Ramos (cell line): Measurements from ENCODE around the gene BICC1.
"Not testable (repeated sequence)": the region's sequence is repeated elsewhere in the genome, so short reads cannot be mapped to it uniquely, and the experiment has no call there.

Experiments
- in situ Hi-C: fragments of 300-500 bp; cut with MboI; formaldehyde crosslinking; loops from one replicate; pipeline ENCODE4 v1.14.3; 2022; ENCODE audit warnings: low sequenced_read_pairs; ENCODE audit not compliant: unreplicated experiment

Gene BICC1

GRCh38 chr10:58588673-58589265 is 76.1 kb downstream of the BICC1 start:
- in situ Hi-C loops, result no loop called here

DNA sequence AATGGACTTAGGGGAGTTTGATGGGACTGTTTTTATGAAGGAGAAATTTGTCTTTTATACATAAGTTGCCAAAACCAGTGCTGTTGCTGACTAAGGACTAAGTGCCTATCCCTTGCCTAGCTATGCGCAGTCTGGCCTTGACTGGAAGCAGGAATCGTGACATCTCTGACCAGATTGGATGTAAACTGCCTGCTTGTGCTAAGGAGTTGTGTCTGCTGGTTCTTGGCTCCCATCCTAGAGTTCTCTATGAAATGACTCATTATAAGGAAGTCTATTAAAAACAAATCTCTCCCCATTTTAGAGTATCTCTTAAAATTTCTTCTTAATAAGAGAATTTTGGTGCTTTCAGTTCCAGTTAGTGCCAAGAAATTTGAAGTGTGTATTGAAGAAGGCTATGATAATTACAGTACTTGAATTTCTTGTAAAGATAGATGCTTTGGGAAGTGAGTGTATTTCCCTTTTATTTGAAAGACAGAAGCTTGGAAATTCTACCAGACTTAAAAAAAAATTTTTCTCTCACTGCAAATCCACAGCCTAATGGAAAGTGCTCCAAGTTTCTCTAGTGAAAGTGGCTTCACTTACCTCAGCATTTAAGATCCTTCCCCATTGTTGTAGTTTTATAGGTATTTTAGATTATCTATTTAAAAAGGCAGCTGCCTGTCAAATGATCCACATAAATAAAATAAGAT is 77.6 kb downstream of the BICC1 start:
- in situ Hi-C loops, result no loop called here

GRCh38 chr10:58590924-58591323 is 78.3 kb downstream of the BICC1 start:
- in situ Hi-C loops, result no loop called here

DNA sequence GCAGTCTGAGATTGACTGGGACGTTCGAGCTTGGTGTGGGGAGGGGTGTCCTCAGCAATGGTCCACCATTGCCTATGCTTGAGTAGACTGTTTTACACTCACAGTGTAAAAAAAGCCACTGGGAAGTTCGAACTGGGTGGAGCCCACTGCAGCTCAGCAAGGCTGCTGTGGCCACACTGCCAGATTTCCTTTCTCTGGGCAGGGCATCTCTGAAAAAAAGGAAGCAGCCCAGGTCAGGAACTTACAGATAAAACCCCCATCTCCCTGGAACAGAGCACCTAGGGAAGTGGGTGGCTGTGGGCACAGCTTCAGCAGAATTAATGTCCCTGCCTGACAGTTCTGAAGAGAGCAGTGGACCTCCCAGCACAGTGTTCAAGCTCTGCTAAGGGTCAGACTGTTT is 80.3 kb downstream of the BICC1 start:
- in situ Hi-C loops, result no loop called here

DNA sequence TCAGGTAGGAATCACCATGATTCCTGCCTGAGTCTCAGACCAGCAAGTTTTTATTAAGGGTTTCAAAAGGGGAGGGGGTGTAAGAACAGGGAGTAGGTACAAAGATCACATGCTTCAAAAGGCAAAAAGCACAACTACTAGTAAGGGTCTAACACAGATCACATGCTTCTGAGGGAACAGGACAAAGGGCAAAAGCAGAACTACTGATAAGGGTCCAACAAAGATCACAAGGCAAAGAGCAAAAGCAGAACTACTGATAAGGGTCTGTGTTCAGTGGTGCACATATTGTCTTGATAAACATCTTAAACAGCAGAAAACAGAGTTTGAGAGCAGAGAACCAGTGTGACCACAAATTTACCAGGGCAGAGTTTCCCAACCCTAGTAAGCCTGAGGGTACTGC is 84.5 kb downstream of the BICC1 start:
- in situ Hi-C loops, result not testable (repeated sequence)

DNA sequence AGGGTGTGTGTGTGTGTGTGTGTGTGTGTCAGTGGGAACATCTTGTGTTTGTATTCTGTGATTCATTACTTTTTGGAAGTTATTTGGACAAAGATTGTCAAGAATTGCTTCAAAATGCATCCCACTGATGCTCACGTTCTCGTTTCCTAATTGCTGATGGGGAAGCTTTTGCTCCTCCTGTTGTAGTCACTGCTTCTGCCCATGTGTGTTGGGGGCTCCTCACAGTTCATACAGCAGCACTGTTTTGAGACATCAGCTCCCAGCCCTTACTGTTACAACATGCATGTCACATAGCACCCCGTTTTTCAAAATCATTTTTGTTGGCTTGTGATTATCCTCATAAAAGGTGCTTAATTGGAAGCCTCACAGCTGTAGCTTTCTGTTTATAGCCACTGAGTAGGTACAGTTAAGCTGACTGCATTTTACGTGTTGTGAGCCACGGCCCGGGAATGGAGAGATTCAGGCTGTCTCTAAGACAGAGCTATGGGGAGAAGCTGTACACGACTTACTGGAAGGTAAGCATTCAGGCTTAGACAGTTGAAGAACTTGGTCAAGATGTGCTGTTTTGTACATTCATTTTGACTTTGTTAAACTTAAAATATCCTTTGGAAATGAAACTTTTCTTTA is 87.4 kb downstream of the BICC1 start:
- in situ Hi-C loops, result no loop called here

DNA sequence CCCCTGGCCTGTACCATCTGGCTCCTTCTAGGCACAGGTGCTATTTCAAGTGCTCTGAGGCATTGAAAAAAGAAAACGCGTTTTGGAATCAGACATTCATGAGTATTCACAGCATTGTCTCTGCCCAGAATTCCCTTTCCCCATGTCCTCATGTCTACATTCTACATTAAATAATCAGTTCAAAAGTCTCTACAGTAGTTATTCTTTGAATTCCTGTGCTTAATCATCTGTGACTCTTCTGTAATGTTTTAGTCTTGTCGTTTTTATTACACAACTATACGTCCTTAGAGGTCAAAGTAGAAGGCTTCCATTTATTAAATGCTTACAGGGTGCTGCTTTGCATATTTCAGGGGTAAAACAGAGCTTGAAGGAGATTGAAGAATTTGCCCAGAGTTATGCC is 95.7 kb downstream of the BICC1 start:
- in situ Hi-C loops, result no loop called here

GRCh38 chr10:58608826-58609531 is 96.3 kb downstream of the BICC1 start:
- in situ Hi-C loops, result no loop called here

- in situ Hi-C loops, result no loop called here
Measured at GRCh38 chr10:58609532-58610150, 97.0 kb downstream of the BICC1 start.

DNA sequence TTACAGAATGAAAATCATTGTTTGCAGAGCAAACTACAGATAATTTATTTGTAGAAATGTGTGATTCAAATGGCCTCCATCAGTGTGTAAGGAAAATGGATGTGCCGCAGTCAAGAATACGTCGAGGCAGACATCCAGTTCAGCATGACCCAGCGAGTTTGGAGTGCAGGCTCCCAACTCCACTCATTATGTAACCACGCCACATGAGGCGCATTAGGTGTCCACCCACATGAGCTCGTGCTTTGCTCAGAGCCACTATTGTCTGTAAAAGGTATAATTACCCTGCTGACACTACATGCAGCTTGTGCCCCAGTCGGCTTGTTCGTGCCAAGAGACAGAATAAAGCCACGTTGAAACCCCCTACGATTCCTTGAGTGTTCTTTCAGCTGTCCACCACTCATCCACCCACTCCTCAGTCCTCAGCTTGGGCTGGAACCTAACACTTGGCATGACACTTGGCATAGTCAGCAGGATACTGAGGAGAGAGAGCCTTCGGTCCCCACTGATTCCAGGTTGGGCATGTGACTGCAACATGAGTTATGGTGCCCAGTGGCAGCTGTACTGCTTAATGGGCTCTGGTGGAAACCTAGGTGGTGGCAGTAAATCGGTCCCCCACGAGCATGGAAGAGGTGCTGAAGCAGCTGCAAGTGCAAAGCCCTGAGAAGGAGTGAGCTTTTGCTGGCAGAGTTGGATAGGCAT is 102.7 kb downstream of the BICC1 start:
- in situ Hi-C loops, result no loop called here

GRCh38 chr10:58618158-58618676 is 105.5 kb downstream of the BICC1 start:
- in situ Hi-C loops, result no loop called here

DNA sequence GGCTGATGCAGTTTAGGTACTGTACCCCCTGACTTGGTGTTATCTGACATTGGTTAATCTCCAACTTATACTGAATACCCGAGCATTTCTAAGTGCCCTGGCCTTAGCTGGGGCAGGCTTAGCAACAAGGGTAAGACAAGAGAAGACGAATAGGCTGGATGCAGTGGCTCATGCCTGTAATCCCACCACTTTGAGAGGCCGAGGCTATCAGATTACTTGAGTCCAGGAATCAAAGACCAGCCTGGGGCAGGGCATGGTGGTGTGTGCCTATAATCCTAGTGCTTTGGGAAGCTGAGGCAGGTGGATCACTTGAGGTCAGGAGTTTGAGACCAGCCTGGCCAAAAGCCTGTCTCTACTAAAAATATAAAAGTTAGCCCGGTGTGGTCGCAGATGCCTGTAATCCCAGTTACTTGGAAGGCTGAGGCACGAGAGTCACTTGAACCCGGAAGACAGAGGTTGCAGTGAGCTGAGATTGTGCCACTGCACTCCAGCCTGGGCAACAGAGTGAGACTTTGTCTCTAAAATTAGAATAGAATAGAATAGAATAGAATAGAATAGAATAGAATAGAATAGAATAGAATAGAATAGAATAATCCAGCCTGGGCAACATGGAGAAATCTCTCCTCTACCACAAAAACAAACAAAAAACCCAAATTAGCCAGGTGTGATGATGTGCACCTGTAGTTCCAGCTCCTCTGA is 108.9 kb downstream of the BICC1 start:
- in situ Hi-C loops, result no loop called here

DNA sequence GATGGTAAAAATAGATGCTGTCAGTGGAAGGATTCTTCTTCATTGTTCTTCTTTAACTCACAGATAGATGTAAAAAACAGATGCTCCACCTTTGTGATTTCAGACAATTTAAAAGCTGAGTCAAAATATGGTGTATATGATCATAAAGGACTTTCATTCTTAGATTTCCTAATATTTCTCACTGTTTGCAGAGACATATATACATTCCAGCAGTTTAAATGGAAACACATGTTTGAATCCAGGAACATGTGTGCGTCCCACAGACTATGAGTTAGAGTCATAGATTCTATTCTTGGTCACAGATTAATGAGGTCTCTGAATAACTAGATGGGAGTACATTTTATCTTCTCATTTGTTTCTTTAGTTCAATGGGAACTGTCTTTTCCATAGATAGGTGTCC is 109.6 kb downstream of the BICC1 start:
- in situ Hi-C loops, result no loop called here

DNA sequence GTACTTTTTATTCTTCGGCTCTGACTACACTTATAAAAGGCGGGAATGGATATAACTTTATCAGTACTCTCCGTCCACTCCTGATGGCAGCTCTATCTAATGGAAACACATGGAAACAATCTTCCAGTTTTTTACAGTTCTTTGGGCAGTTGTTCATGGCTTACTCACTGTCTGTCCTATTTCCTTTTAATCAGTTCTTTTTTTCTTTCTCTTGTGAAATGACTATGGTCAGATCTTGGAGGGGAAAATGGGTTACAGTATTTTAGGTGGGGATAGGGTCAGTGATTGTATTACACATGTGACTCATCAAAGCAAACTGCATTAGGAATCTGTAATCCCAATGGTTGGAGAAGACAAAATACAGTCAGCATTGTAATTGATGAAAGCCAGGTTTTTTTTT is 112.4 kb downstream of the BICC1 start:
- in situ Hi-C loops, result no loop called here

DNA sequence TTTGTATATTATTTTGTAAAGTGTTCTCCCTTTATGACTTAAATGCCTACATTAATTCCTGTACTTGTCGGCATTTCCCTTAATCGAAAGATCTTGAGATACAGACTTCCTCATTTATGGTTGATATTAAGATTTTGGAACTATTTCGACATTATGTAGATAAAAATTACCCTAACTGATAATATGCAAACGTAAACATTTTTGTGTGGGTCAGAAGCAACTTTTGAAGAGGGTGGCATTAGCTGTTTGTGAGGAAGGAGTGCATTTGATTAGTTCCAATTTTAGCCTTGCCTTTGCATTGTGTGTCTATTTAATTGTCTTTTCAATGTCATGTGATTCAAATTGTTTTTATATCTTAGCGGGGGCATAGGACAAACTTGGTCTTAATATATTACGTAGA is 114.7 kb downstream of the BICC1 start:
- in situ Hi-C loops, result no loop called here

DNA sequence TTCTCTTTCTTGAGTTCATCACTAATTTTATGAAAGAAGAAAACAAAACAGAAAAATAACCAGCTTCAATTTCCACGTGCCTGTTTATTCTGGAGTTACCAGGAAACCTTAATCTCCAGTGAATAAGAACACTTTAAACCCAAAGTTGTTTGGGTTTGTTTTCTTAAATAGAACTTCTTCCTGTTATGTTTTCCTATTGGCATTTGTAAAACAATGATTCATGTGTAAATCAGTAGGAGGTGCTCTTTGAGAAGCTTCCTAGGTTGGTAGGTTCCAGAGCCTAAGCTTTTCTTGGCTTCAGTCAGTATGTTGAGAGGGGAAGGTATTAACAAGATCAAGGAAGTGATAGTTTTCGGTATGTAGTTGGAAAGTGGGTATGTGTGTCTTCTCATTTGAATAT is 119.0 kb downstream of the BICC1 start:
- in situ Hi-C loops, result no loop called here

DNA sequence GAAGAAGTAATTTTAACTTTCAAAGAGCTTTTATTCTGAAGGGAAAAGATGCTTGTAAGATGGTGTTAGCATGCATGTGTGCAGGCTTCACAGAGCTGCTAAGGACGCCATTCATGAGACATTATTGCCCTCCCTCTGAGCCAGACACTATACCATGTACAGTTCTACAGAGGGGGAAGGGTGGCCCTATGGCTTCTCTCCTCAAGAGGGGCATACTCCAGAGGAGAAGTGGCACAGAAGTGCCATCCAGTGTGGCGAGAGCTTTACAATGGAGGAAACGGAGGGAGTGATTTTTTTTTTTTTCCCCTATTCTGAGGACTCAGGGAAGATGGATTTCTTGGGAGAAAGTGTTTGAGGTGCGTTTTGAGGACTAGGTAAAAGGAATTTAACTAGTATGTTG is 119.5 kb downstream of the BICC1 start:
- in situ Hi-C loops, result no loop called here

DNA sequence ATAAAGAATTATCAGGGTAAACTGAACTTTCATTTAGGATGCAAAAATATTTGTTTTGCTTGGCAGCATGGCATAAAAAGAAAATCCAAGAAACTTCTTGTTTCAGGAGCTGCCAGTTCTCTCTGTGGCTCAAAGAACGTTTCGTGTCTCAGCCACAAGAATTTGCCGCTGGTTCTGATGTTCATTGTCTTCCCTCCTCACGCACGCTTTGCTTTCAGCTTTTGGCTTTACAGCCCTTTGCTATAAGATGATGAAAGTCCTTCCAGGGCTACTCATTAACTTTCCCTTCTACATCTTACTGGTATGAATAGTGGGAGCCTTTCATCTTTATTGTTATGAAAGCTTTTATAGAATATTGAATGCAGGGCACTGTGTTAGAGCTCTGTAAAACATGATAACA is 124.7 kb downstream of the BICC1 start:
- in situ Hi-C loops, result no loop called here

GRCh38 chr10:58638388-58638787 is 125.7 kb downstream of the BICC1 start:
- in situ Hi-C loops, result no loop called here
